Measurements from ENCODE around the gene NUPR1.
A peak's percentile ranks its signal among the peaks of the same experiment; 100 is the strongest.
"Not testable (repeated sequence)": the region's sequence is repeated elsewhere in the genome, so short reads cannot be mapped to it uniquely, and the experiment has no call there.

The NUPR1 gene

DNA sequence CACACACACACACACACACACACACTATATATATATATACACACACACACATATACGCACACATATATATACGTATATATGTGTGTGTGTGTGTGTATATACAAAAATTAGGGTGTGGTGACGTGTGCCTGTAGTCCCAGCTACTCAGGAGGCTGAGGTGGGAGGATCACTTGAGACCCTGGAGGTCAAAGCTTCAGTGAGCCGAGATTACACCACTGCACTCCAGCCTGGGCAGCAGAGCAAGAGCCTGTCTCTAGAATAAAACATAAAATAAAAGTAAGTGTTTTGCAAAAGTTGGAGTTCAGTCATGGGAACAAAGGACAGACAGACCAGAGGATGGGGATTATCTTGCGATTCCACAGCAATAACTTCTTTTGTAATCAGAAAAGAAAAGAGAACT is 10.8 kb downstream of the NUPR1 start:
- DNase-seq (ENCODE audit: low spot score) (no peak), FAIRE-seq (no peak)

DNA sequence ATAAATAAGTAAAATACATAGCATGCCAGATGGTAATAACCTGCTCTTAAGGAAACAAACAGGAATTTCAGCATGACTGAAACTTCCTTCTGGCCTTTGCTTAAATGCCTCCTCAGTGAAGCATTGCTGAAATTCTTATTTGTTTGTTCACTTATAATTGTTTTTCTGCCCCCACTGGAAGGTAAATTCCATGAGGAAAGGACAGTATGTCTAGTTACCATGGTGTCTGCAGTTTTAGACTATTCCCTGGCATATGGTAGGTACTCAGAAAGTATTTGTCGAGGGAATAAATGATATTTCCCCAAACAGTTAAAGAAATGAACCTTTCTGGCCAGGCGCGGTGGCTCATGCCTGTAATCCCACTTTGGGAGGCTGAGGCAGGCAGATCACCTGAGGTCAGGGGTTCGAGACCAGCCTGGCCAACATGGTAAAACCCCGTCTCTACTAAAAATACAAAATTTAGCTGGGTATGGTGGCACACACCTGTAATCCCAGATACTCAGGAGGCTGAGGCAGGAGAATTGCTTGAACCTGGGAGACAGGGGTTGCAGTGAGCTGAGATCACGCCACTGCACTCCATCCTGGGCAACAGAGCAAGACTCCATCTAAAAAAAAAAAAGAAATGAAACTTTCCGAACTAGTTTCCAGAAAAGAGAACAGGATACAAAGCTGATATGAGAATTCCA is 11.5 kb downstream of the NUPR1 start:
- not testable (repeated sequence) for DNase-seq (ENCODE audit: low spot score); FAIRE-seq

DNA sequence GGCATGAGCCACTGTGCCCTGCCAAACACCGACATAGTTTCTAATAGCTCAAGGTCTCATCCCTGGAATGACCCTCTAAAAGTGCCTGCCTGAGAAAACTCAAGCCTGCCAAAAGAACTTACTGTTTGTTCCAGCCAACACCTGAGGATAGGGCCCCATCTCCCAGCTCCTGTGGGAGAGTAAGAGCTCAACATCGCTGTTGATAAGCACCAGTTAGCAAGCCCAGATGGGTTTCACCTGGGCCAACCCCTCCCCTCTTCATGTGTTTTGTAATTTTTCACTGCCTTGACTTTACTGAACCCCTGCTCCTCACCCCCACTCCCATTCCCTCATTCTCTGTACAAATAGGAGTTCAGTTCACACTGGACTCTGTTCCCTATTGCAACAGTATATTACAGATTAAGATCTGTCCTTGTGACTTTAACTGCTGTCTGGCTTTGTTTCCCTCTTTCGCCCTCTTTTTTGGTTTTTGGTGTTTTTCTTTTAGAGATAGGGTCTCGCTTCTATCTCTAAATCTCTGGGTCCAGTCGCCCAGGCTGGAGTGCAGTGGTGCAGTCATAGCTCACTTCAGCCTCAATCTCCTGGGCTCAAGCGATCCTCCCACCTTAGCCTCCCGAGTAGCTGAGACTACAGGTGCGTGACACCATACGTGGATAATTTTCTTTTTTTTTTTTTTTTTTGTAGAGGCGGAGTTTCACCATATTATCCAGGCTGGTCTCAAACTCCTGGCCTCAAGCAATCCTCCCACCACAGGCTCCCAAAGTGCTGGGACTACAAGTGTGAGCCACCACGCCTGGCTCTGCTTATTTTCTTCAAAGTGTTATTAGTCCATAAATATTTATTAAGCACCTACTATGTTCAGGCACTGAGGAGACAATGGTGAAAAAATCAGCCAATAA is 12.3 kb downstream of the NUPR1 start:
- no peak for DNase-seq (ENCODE audit: low spot score)
- FAIRE-seq = no peak

DNA sequence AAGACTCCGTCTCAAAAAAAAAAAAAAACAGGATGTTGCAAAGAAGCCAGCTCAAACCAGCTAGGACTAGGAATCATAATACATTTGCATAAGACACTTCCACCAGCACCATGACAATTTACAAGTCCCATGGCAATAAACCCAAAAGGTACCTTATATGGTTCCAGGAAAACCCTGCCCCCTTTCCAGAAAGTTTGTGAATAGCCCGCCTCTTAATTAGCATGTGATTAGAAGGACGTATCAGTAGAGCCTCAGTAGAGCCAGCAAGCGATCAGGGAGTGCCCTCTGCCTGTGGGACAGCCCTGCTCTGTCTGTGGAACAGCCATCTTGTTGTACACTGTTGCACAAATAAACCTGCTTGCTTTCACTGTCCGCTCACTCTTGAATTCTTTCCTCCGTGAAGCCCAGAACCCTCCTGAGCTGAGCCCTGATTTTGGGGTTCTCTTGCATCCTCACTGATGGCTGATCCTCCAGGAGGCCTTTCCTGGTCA is 14.0 kb downstream of the NUPR1 start:
- DNase-seq (ENCODE audit: low spot score) = no peak
- FAIRE-seq = no peak

DNA sequence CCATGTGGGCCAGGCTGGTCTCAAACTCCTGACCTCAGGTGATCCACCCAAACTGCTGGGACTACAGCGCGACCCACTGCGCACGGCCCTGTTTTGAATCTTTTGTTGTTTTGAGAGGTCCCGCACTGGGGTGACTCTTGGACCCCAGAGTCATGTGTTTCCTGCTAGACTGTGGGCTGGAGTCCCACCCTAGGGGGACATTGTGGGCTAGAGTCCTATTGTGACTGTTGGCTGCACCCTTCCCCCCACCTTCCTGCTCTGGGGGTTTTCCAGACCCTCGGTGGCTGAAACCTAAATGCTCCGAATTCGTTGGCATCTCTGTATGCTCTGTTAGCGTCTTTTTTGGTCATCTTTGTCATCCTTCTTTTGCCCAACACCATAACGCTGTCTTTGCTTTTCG is 16.0 kb downstream of the NUPR1 start:
- FAIRE-seq (no peak), DNase-seq (ENCODE audit: low spot score) (no peak)

DNA sequence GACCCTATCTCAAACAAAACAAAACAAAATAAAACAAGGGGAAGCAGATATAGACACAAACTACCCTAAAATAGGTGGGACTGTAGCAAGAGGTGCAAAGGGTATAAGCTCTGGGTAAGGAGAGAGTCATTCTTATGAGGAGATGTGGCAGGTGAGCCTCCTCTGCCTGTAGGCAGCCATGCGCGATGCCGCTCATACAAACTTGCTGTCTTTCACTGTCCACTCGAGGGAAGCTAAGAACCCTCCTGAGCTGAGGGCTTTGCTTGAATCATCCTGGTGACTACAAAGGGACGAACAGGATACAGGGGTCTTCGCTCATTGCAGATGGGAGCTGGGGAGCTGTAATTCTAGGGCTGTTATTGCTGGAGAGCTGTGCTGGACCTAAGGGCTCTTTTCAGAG is 17.3 kb downstream of the NUPR1 start:
- no peak for FAIRE-seq
- DNase-seq (ENCODE audit: low spot score) = no peak

DNA sequence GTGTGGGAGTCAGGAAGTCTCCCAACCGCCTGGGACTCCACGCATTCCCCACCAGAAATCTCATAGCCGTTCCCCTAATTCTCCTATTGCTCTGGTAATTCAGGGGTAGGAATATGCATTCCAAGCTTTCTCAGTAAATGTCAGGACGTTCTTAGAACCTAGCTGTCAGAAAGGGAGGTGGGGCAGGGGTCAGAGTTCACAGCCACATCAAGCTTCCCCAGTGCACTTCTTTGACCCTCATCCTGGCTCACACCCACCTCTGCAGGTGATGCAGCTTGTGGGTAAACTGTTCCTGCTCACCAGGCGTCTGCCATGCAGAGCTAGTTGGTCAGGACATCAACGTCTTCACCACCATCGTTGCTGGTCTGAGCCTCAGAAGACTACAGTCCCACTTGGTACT is 18.1 kb downstream of the NUPR1 start:
- DNase-seq (ENCODE audit: low spot score) (no peak), FAIRE-seq (no peak)

DNA sequence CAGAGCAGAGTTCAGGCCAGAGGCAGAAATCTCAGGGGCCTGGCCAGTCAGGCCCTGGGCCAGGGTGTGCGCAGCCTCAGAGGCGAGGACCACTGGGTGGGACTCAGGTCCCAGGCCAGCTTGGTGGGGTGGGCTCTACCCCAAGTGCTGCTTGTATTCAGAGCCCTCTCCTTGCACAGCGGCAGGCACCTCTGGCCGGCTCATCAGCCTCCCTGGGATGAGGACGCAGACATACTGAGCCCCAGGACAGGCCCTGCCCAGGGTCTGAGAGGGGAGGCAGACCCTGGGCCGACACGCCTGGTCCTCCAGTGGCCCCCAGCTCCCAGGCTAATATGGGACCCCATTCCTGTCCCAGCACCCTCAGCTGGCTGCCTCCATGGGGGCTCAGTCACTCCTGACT is 24.5 kb downstream of the NUPR1 start:
- FAIRE-seq (no peak), DNase-seq (ENCODE audit: low spot score) (no peak)

DNA sequence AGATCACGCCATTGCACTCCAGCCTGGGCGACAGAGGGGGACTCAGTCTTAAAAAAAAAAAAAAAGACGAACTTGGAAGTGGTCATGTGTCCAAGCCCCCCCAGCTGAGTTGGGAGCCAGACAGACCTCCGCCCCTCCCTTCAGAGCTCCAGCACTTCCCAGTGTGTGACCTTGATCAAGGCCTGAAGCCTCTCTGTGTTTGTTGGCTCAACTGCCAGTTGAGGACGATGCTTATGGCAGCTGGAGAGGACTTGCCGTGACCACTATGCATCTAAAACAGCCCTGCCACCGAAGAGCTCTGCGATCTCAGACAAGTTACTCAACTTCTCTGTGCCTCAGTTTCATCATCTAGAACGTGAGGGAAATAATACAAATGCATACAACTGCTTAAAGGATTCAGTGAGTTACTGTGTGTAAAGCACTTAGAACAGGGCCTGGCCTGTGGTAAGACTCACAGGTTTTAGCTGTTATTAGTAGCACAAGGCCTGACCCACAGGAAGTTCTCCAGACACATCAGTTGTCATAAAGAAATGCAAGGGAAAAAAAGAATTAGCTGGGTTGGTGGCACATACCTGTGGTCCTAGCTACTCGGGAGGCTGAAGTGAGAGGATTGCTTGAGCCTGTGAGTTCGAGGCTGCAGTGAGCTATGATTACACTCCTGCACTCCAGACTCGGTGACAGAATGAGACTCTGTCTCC is 25.1 kb downstream of the NUPR1 start:
- DNase-seq (ENCODE audit: low spot score) (no peak), FAIRE-seq (no peak)

DNA sequence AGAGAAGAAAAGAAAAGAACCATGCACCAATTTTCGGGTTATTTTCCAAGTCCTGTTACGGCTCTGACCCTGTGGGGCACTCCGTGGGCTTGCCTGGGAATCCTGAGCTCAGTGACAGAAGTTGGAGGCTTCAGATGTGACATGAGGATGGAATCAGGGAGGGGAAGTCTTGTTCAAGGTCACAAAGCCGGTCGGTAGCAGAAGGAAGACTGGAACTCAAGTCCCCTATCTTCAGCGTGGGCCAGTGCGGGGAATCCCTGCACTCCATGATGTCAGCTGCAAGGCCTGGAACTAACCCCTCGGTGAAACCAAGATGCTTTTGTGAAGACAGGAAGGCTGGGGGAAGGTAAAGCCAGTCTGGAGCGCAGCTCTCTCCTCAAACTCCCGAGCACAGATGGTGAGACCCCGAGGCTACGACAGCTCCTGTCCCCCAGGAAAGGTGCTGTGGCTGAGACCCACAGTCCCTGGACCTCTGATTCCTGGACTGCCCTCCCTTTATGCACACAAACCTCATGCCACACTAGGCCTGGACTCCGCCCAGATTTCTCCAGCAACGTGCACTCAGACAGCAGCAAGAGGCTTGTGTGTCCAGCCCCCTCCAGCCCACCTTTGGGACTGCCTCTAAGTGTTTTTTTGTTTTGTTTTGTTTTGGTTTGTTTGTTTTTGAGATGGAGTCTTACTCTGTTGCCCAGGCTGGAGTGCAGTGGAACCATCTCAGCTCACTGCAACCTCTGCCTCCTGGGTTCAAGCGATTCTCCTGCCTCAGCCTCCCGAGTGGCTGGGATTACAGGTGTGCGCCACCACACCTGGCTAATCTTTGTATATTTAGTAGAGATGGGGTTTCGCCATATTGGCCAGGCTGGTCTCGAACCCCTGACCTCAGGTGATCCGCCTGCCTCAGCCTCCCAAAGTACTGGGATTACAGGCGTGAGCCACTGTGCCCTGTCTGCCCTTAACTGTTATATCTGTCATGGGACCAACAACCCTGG is 26.7 kb downstream of the NUPR1 start:
- FAIRE-seq (no peak), DNase-seq (ENCODE audit: low spot score) (no peak)

DNA sequence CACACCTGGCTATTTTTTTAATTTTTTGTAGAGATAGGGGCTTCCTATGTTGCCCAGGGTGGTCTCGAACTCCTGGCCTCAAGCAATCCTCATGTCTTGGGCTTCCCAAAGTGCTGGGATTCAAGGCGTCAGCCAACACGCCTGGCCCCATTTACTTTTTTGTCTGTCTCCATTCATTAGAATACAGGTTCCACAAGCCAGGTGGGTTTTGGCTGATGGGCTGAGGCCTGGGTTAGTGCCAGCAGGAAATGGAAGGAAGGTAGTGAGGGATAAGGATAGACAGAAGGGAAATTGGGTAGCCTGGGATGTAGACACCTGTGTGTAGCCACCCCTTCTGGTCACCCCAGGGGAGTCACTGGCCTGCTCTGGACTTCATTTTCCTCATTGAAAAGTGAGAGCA is 27.7 kb downstream of the NUPR1 start:
- no peak for DNase-seq (ENCODE audit: low spot score)
- no peak for FAIRE-seq

DNA sequence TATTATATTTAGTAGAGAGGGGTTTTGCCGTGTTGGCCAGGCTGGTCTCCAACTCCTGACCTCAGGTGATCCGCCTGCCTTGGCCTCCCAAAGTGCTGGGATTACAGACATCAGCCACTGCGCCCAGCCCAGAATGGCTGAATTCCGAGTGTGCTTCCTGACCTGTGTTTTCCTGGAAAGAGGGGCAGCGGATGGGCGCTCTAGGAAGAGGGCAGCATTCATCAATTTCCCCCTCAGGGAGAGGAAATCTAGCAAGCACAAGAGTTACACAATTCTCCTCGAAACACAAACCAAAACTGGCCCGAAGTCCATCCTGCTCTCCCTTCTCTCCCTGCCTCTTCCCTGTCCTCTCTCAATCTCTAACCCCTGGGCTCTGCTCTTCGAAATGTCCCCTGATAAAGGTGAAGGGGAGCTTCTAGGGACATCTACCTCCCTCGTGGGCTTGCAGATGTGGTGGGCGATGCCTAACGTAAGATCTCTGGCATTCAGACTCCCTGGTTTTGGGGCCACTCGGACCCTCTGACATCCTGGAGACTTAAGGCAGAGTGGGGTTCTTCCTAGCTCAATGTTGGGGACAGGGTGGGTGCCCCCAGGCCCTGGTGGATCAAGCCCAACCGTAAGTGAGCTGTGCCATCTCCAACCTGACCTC is 33.2 kb downstream of the NUPR1 start:
- DNase-seq (ENCODE audit: low spot score) = no peak

DNA sequence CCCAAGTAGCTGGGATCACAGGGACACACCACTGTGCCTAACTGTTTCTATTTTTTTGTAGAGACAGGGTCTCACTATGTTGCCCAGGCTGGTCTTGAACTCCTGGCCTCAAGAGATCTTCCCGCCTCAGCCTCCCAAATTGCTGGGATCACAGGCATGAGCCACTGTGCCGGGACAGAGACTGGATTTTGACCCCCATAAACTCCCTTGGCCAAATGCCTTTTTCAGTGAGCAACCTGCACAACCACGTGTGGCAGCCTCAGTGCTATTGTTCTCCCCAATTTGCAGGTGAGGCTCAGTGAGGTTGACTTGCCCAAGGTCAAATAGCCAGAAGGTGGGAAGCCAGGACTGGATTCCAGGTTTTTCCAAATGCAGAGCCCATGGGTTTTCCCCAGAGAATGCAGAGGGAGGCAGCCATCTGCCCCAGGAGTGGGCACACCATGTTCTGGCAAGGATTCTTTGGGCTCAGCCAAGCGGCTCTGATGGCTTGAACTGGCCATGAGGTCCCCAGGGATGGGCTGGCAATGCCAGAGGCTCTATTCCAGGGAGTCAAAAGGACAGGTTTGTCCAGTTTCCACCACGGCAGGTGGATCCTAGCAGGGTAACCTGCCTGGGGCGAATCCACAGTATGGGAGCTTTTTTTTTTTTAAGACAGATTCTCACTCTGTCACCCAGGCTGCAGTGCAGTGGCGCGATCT is 33.9 kb downstream of the NUPR1 start:
- FAIRE-seq (no peak), DNase-seq (ENCODE audit: low spot score) (no peak)

More for the DNA sequence above, 33.2 kb downstream of the NUPR1 start:
- FAIRE-seq = no peak

DNA sequence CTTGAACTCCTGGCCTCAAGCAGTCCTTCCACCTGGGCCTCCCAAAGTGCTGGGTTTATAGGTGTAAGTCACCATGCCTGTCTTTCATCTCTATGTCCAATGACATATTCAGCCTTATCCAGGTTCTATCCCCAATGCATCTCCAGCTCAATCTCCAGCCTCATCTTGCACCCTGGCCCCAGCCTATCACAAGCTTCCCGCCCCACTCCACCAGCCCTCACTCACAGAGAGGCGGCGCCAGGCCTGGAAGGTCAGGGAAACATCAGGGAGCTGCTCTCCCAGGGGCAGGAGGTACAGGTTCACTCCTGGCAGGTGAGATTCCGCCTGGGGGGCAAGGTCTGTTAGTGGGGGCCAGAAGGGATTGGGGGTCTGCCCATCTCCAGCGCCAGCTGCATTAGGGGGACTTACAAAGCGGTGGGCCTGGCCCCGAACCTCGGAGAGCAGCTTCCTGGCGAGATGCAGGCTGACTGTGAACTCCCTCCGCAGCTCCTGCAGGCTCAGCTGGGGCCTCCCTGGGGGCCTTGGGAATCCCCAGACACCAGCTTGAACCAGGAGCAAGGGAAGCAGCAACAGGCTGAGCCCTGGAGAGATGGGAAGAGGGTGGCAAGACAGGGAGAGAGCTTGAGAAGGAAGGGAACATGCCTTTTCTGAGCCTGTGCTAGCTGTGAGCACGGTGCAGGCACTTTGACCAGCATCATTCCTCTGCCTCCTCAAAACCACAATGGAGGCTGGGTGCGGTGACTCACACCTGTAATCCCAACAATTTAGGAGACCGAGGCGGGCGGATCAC is 35.1 kb downstream of the NUPR1 start:
- FAIRE-seq = no peak
- peak; percentile 48 for DNase-seq (ENCODE audit: low spot score)

DNA sequence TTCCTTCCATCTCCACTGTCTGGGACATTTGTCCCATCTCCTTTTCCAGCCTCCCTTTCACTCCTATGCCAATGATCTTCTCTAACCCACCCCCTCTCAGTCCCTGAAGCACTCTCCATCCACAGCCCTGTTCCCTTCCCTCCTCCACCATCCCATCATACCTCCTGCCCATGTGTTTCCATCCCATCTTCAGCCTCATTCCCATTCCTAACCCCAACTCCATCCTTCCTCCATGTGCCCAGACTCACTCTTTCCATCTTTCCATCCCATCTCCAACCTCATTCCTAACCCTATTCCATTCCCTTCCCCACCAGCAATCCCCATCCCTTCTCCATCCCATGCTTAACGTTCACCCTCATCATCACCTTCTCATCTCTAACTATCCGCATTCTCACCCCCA is 36.5 kb downstream of the NUPR1 start:
- FAIRE-seq (no peak), DNase-seq (ENCODE audit: low spot score) (no peak)

DNA sequence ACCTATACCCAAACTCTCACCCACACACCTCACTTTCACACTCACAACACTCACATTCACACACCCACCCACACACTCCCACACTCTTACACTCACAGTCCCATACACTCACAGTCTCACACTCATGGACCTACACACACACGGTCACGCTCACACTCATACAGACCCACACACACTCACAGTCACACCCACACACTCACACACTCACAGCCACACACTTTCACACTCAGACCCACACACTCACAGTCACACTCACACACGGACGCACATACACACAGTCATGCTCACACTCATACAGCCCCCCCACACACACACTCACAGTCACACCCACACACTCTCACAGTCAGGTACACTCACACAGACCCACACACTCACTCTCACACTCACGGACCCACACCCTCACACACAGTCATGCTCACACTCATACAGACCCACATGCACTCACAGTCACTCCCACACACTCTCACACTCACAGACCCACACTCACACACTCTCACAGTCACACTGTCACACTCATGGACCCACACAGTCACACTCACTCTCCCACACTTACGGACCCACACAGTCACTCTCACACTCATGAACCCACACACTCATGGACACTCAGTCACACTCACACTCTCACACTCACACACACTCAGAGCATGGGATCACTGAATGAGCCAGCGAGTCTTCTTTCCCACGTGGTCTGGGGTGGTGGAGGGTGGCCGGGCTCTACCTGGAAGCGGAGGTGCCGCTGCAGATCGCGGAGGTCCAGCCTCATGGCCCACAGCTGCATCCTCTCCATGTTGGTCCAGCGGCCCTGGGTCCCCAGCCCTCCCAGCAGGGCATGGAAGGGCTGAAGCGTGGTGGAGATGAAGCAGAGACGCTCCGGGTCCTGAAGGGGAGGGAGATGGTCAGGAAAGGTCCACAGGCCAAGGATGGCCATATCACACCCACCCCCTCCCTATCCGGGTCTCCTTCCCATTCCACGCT is 37.2 kb downstream of the NUPR1 start:
- peak; percentile 56 for FAIRE-seq
- DNase-seq (ENCODE audit: low spot score) = no peak

DNA sequence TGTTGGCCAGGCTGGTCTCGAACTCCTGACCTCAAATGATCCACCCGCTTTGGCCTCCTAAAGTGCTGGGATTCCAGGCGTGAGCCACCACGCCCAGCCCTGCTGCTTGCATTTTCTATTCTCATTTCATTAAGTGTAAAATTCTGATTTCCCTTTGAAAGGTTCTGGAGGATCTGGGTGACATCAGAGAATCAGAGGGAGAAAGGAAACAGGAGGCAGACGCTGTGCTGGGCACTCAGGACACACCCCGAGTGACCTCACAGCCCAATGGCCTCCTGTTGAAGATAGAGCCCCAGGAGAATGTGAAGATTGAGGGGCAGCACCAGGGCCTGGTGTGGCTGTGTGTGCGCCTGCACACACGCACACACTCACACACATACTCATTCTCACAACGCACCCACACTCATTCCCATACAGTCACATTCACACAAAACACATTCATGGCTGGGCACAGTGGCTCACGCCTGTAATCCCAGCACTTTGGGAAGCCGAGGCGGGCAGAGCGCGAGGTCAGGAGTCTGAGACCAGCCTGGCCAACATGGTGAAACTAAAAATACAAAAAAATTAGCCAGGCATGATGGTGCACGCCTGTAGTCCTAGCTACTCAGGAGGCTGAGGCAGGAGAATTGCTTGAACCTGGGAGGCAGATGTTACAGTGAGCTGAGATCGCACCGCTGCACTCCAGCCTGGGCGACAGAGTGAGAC is 38.1 kb downstream of the NUPR1 start:
- FAIRE-seq = not testable (repeated sequence)

More for the DNA sequence above, 38.1 kb downstream of the NUPR1 start:
- not testable (repeated sequence) for DNase-seq (ENCODE audit: low spot score)
